ENCODE data around the gene DAPP1. TPM values are rescaled to one million over a fixed set of nuclear protein-coding genes. Genes with fewer than 3 reads are reported as not detected.

Gene DAPP1
- total RNA-seq, 2 donors from 2014 or later, result 24.5 to 50.4 TPM

DNA sequence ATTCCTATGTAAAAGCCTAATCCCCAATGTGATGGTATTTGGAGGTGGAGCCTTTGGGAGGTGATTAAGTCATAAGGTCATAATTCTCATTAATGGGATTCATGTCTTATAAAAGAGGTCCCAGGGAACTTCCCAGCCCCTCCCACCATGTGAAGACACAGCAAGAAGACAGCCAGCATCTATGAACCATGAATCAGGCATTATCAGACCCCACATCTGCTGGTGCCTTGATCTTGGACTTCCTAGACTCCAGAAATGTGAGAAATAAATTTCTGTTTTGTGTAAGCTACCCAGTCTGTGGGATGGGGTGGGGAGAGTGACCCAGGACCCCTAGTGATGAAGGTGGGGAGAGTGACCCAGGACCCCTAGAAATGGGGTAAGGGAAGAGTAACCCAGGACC, 6.1 kb upstream of the DAPP1 start:
- ATAC-seq, result no peak
- Mint-ChIP-seq H3K4me3 (no peak overlapping the region), H3K36me3 (ENCODE audit: low read depth) (no peaks in the 10 kb centered on the region), H3K27me3 (peaks cover 14% of the 10 kb centered on the region), H3K4me1 (peaks cover 12% of the 10 kb centered on the region), H3K27ac (no peak overlapping the region)
- no peak for DNase-seq
- no peaks in the 10 kb centered on the region for H3K9me3 ChIP-seq (ENCODE audit: control insufficient read depth, low read length, poor library complexity, severe bottlenecking)

GRCh38 chr4:99811117-99811516, 5.5 kb upstream of the DAPP1 start:
- no peak overlapping the region for H3K4me3 Mint-ChIP-seq
- H3K4me1 Mint-ChIP-seq, result peaks cover 16% of the 10 kb centered on the region
- H3K27me3 Mint-ChIP-seq, result peaks cover 14% of the 10 kb centered on the region
- no peaks in the 10 kb centered on the region for H3K9me3 ChIP-seq (ENCODE audit: control insufficient read depth, low read length, poor library complexity, severe bottlenecking)
- DNase-seq, result no peak
- no peak for ATAC-seq
- peak overlapping the region; percentile 71 for H3K27ac Mint-ChIP-seq
- no peaks in the 10 kb centered on the region for H3K36me3 Mint-ChIP-seq (ENCODE audit: low read depth)

DNA sequence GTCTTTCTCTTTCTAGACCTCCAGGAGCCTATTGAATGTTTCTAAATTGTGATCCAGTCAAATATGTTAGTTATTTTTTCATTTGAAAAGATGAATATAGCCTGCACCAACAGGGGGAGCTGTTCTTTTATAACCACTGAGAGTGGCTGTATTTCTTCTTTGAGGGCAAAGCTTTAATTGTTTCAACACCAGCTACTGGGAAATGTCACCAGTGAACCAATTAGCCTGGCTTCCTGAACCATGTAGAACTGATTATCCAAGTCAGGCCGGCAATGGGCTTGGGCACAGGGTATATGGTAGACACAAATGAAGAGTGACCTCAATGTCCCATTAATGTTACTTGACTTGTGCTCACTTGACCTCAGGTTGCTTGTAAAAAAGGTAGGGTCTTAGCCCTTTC, 4.8 kb upstream of the DAPP1 start:
- H3K4me3 Mint-ChIP-seq, result no peak overlapping the region
- H3K27me3 Mint-ChIP-seq, result peaks cover 14% of the 10 kb centered on the region
- peak in 1 of 3 donors; percentile 42 for DNase-seq
- peak overlapping the region; percentile 71 for H3K27ac Mint-ChIP-seq
- no peaks in the 10 kb centered on the region for H3K9me3 ChIP-seq (ENCODE audit: control insufficient read depth, low read length, poor library complexity, severe bottlenecking)
- H3K4me1 Mint-ChIP-seq, result peaks cover 21% of the 10 kb centered on the region
- no peak for ATAC-seq
- H3K36me3 Mint-ChIP-seq (ENCODE audit: low read depth), result no peaks in the 10 kb centered on the region

DNA sequence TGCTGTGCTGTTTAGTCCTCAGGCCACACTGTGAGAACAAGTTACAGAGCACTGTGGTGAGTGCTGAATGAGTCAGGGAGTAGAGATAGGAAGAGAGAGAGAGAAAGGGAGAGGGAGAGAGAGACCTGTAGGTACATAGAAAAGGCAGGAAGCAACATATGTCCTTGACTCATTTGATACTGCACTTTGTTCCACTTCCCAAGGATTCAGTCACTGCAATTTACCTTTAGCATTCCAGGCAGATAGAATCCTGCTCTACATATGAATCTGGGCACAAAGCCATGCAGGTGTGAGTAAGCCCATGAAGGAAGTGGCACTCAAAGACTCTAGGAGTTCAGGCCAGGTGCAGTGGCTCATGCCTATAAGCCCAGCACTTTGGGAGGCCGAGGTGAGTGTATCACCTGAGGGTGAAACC, 1.0 kb upstream of the DAPP1 start:
- Mint-ChIP-seq H3K4me3 (peak overlapping the region; percentile 43), H3K27ac (peak overlapping the region; percentile 95), H3K27me3 (no peaks in the 10 kb centered on the region), H3K36me3 (ENCODE audit: low read depth) (peaks cover 2% of the 10 kb centered on the region), H3K4me1 (peaks cover 40% of the 10 kb centered on the region)
- H3K9me3 ChIP-seq (ENCODE audit: control insufficient read depth, low read length, poor library complexity, severe bottlenecking), result no peaks in the 10 kb centered on the region
- no peak for ATAC-seq
- no peak for DNase-seq

- peaks cover 2% of the 10 kb centered on the region for H3K36me3 Mint-ChIP-seq (ENCODE audit: low read depth)
- peaks cover 52% of the 10 kb centered on the region for H3K4me1 Mint-ChIP-seq
- H3K9me3 ChIP-seq (ENCODE audit: control insufficient read depth, low read length, poor library complexity, severe bottlenecking), result no peaks in the 10 kb centered on the region
- no peaks in the 10 kb centered on the region for H3K27me3 Mint-ChIP-seq
- ATAC-seq, result peak; percentile 28
- no peak for DNase-seq
- H3K4me3 Mint-ChIP-seq, result peak overlapping the region; percentile 94
- peak overlapping the region; percentile 95 for H3K27ac Mint-ChIP-seq
Observed at GRCh38 chr4:99817309-99817890, 773 bp downstream of the DAPP1 start.

DNA sequence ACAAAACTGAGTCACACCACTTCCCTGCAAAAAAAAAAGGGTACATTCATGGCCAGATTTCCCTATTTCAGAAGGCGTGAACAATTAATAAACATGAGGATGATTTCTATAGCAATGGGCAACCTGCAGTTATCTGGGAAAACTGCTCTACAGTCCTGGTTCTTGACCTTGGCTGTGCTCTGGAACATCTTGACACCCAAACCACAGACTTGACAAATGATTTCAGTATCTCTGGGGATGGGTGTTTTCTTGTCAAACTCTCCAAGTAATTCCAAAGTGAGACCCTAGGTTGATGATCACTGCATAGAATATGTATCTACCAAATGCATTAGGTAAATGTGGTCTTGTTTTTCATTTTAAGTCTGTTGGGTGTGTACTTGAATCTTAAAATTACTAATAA, 2.0 kb downstream of the DAPP1 start:
- ATAC-seq (no peak), DNase-seq (no peak)
- H3K4me1 Mint-ChIP-seq, result peaks cover 59% of the 10 kb centered on the region
- H3K36me3 Mint-ChIP-seq (ENCODE audit: low read depth), result peaks cover 2% of the 10 kb centered on the region
- H3K4me3 Mint-ChIP-seq, result peak overlapping the region; percentile 83
- H3K9me3 ChIP-seq (ENCODE audit: control insufficient read depth, low read length, poor library complexity, severe bottlenecking), result no peaks in the 10 kb centered on the region
- H3K27ac Mint-ChIP-seq, result peak overlapping the region; percentile 95
- H3K27me3 Mint-ChIP-seq, result no peaks in the 10 kb centered on the region

GRCh38 chr4:99821918-99822503, 5.4 kb downstream of the DAPP1 start:
- Mint-ChIP-seq H3K36me3 (ENCODE audit: low read depth) (peaks cover 7% of the 10 kb centered on the region), H3K27ac (peak overlapping the region; percentile 41), H3K27me3 (no peaks in the 10 kb centered on the region), H3K4me1 (peaks cover 69% of the 10 kb centered on the region), H3K4me3 (peak overlapping the region; percentile 46)
- H3K9me3 ChIP-seq (ENCODE audit: control insufficient read depth, low read length, poor library complexity, severe bottlenecking), result no peaks in the 10 kb centered on the region
- DNase-seq (no peak), ATAC-seq (peak; percentile 55)

- peaks cover 7% of the 10 kb centered on the region for H3K36me3 Mint-ChIP-seq (ENCODE audit: low read depth)
- H3K27ac Mint-ChIP-seq, result no peak overlapping the region
- H3K4me1 Mint-ChIP-seq, result peaks cover 67% of the 10 kb centered on the region
- DNase-seq, result no peak
- H3K4me3 Mint-ChIP-seq, result no peak overlapping the region
- ATAC-seq, result no peak
- H3K27me3 Mint-ChIP-seq, result no peaks in the 10 kb centered on the region
- H3K9me3 ChIP-seq (ENCODE audit: control insufficient read depth, low read length, poor library complexity, severe bottlenecking), result no peaks in the 10 kb centered on the region
Observed at GRCh38 chr4:99822734-99823133, 6.1 kb downstream of the DAPP1 start.

GRCh38 chr4:99824070-99824599, 7.5 kb downstream of the DAPP1 start:
- no peak overlapping the region for H3K27ac Mint-ChIP-seq
- H3K36me3 Mint-ChIP-seq (ENCODE audit: low read depth), result peaks cover 5% of the 10 kb centered on the region
- no peak overlapping the region for H3K4me3 Mint-ChIP-seq
- no peak for DNase-seq
- H3K9me3 ChIP-seq (ENCODE audit: control insufficient read depth, low read length, poor library complexity, severe bottlenecking), result no peaks in the 10 kb centered on the region
- ATAC-seq, result no peak
- H3K4me1 Mint-ChIP-seq, result peaks cover 59% of the 10 kb centered on the region
- H3K27me3 Mint-ChIP-seq, result no peaks in the 10 kb centered on the region

DNA sequence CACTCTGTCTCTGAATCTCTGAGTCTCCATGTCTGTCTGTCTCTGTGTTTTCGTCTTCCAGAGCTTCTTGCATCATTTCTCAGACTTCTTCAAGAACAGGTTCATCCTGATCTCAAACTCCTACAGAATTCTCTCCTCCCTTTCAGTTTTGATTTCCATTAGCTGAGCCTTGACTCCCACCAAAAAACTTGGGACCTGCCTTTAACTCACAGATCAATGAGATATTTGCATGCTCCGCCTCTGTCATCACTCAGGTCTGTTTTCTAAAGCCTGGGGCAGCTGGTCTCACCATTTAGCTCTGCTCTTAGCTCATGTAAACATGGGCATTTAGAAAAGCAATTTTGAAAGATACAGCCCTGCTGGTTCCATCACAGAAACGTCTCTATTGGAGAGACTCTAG, 8.6 kb downstream of the DAPP1 start:
- peaks cover 54% of the 10 kb centered on the region for H3K4me1 Mint-ChIP-seq
- no peaks in the 10 kb centered on the region for H3K9me3 ChIP-seq (ENCODE audit: control insufficient read depth, low read length, poor library complexity, severe bottlenecking)
- no peak overlapping the region for H3K4me3 Mint-ChIP-seq
- ATAC-seq (no peak), DNase-seq (no peak)
- peaks cover 5% of the 10 kb centered on the region for H3K36me3 Mint-ChIP-seq (ENCODE audit: low read depth)
- no peak overlapping the region for H3K27ac Mint-ChIP-seq
- H3K27me3 Mint-ChIP-seq, result no peaks in the 10 kb centered on the region

DNA sequence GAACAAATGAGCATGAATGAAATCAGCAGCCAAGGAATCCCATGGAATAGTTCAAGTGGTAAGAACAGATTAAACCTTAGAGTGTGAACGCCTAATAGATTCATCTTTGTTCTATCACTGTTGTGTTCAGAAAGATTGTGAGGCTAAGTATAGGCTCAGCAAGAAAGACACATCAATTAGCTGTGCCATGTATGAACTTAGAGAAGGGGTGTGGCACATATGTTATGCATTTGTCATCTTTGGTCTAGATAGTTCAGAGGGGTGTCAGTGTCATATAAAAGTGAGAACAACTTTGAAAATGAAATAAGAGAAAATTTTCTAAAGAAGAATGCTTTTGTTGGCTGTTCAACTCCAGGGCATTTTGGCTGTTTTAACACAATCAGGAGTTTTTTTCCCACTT, 9.4 kb downstream of the DAPP1 start:
- no peak overlapping the region for H3K4me3 Mint-ChIP-seq
- DNase-seq, result no peak
- no peaks in the 10 kb centered on the region for H3K27me3 Mint-ChIP-seq
- no peaks in the 10 kb centered on the region for H3K9me3 ChIP-seq (ENCODE audit: control insufficient read depth, low read length, poor library complexity, severe bottlenecking)
- no peak overlapping the region for H3K27ac Mint-ChIP-seq
- ATAC-seq, result no peak
- peaks cover 57% of the 10 kb centered on the region for H3K4me1 Mint-ChIP-seq
- H3K36me3 Mint-ChIP-seq (ENCODE audit: low read depth), result peaks cover 7% of the 10 kb centered on the region

DNA sequence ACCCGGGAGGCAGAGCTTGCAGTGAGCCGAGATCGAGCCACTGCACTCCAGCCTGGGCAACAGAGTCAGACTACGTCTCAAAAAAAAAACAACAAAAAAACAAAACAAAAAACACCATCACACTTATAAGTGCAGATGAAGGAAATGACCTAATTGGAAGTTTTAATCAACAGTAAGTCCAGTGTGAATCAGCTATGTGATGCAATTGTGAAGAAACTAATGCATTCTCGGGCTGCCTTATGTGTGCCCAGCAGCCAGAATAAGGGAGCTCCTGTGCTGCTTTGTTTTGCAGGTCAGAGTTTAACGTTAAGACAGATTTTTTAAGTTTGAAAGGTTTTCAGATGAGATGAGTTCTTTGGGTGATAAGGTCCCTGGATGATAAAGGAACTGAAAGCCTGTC, 10.8 kb downstream of the DAPP1 start:
- no peaks in the 10 kb centered on the region for H3K9me3 ChIP-seq (ENCODE audit: control insufficient read depth, low read length, poor library complexity, severe bottlenecking)
- DNase-seq, result no peak
- no peak overlapping the region for H3K4me3 Mint-ChIP-seq
- no peak for ATAC-seq
- H3K27me3 Mint-ChIP-seq, result no peaks in the 10 kb centered on the region
- no peak overlapping the region for H3K27ac Mint-ChIP-seq
- H3K36me3 Mint-ChIP-seq (ENCODE audit: low read depth), result peaks cover 11% of the 10 kb centered on the region
- peaks cover 51% of the 10 kb centered on the region for H3K4me1 Mint-ChIP-seq

DNA sequence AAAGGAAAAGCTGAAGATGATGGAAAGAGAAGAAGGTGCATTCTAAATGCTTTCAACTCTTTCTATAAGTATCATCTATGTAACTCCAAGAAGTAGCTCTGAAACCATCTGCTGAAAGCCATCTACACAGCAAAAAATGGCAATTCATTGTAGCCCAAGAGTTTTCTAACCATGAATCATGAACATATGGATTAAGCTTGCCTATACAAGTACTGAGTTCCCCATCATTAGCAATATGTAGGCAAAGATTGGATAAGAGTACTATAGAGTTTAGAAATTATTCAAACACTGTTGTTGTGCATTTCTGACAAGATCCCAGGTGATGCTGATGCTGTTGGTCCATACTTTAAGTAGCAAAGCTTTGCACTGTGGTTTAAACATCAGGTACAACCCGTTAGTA, 11.2 kb downstream of the DAPP1 start:
- ATAC-seq (no peak), DNase-seq (no peak)
- H3K9me3 ChIP-seq (ENCODE audit: control insufficient read depth, low read length, poor library complexity, severe bottlenecking), result no peaks in the 10 kb centered on the region
- H3K4me1 Mint-ChIP-seq, result peaks cover 47% of the 10 kb centered on the region
- no peak overlapping the region for H3K4me3 Mint-ChIP-seq
- H3K36me3 Mint-ChIP-seq (ENCODE audit: low read depth), result peaks cover 11% of the 10 kb centered on the region
- no peak overlapping the region for H3K27ac Mint-ChIP-seq
- no peaks in the 10 kb centered on the region for H3K27me3 Mint-ChIP-seq

DNA sequence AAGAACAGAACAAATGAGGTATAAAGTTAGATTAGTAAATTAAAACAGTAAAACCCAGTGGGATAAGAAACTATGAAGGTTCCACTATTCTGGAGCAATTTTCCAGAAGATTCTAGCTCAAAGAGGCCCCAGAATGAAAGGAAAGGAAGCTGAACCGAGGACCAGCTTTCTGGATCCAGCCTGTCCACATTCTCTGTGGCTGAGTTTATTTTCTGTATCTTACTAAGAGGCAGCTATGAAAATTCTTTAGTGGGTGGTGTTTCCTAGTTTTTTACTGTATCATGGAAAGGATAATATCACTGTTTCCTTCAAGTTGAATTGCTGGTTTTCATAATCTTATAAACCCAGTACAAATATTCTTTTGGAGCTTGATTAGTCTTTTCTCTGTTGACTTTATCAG, 11.8 kb downstream of the DAPP1 start:
- Mint-ChIP-seq H3K4me3 (no peak overlapping the region), H3K4me1 (peaks cover 48% of the 10 kb centered on the region), H3K27ac (no peak overlapping the region), H3K27me3 (no peaks in the 10 kb centered on the region), H3K36me3 (ENCODE audit: low read depth) (peaks cover 11% of the 10 kb centered on the region)
- H3K9me3 ChIP-seq (ENCODE audit: control insufficient read depth, low read length, poor library complexity, severe bottlenecking), result no peaks in the 10 kb centered on the region
- ATAC-seq (no peak), DNase-seq (no peak)
